Gastroesophageal sphincter (tissue), 3 donors: ENCODE results near the gene COX4I1.

Experiments used
- CTCF ChIP-seq, 4 experiments: fragments of 200-600 bp in 2 of 4; fragments of 450-650 bp in 2 of 4; sonication (generic) in 1 of 4; IDR thresholded peaks; one replicate each; pipeline ENCODE4 v1.5.1; 2017 to 2019; ENCODE audit warnings: antibody characterized with exemption in 4 of 4, mild to moderate bottlenecking in 2 of 4, moderate library complexity in 2 of 4
- EP300 ChIP-seq: sonication (generic); formaldehyde crosslinking; IDR thresholded peaks from one replicate; pipeline ENCODE4 v1.6.1; 2017; ENCODE audit warnings: antibody characterized with exemption, mild to moderate bottlenecking
- POLR2A ChIP-seq, 2 donors: fragments of 450-650 bp; IDR thresholded peaks; one replicate each; pipeline ENCODE4 v1.6.1; 2017; ENCODE audit warnings: antibody characterized with exemption in 2 of 2, mild to moderate bottlenecking in 2 of 2, moderate library complexity in 1 of 2
- POLR2AphosphoS5 ChIP-seq: sonication (generic); formaldehyde crosslinking; IDR thresholded peaks from one replicate; pipeline ENCODE4 v1.6.1; 2017; ENCODE audit warnings: antibody characterized with exemption

DNA sequence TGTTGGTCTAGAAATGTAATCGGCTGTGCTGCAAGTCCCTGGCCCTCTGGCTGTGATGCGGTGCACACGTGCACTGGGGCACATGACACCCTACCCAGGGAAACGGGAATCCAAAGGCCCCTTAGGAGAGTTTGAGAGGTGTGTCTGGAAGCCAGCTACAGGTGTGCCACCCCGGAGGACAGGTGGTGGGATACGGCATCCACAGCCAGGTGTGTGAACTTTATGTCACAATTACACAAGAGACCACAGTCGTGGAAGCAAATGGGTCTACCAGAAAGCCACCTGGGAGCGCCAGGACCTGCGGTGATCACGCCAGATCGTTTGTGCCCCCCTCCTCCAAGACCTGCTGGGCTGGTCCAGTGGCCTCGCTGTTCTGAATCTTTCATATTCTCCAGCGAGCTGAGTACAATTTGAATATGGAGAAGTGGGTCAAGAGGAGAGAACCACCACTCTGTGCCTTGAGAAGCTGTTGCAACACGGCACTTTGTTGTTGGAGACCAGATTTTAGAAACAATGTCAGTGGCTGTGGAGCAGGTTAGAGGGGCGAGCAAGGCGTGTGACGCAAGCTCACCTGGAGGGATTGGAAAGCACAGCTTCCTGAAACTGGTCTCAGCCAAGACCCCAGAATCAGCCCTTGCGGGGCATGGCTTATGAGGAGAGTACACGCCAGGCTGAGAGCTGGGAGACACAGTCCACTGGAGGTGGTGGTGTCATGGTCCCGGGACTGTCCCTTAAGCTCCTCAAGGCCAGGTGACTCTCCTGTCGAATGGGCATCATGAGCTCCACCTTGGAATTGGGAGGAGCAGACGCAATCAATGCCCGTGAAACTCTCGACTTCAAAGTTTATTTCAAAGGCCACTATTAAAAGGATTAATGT, 37.4 kb downstream of the COX4I1 start:
- TF ChIP-seq CTCF (IDR thresholded peaks at IDR 0.05) (no peak), POLR2A (IDR thresholded peaks at IDR 0.05) (no peak), POLR2AphosphoS5 (no peak), EP300 (no peak)
